Measurements from ENCODE around the gene TMEM121B. TPM values are rescaled to one million over a fixed set of nuclear protein-coding genes. Genes with fewer than 3 reads are reported as not detected.

Gene TMEM121B
- total RNA-seq, 4 donors from 2014 or later, result 0.17 to 0.29 (median 0.24) TPM

GRCh38 chr22:17083811-17084441 is 37.2 kb downstream of the TMEM121B start:
- Histone ChIP-seq H3K4me1 (peaks cover 6 to 10% of the 10 kb centered on the region in 2 donors), H3K9me3 (no peaks in the 10 kb centered on the region), H3K36me3 (no peaks in the 10 kb centered on the region), H3K4me3 (peak overlapping the region; percentile 72 to 90 (median 78)), H3K27me3 (peaks cover 10 to 23% (median 11%) of the 10 kb centered on the region in 3 donors), H3K27ac (peak overlapping the region; percentile 35 to 84 (median 76))
- DNase-seq, result no peak
- ATAC-seq, result no peak
- TF ChIP-seq, protein P1, sequence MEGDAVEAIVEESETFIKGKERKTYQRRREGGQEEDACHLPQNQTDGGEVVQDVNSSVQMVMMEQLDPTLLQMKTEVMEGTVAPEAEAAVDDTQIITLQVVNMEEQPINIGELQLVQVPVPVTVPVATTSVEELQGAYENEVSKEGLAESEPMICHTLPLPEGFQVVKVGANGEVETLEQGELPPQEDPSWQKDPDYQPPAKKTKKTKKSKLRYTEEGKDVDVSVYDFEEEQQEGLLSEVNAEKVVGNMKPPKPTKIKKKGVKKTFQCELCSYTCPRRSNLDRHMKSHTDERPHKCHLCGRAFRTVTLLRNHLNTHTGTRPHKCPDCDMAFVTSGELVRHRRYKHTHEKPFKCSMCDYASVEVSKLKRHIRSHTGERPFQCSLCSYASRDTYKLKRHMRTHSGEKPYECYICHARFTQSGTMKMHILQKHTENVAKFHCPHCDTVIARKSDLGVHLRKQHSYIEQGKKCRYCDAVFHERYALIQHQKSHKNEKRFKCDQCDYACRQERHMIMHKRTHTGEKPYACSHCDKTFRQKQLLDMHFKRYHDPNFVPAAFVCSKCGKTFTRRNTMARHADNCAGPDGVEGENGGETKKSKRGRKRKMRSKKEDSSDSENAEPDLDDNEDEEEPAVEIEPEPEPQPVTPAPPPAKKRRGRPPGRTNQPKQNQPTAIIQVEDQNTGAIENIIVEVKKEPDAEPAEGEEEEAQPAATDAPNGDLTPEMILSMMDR (IDR thresholded peaks at IDR 0.05 in 4 of 5, conservative IDR thresholded peaks at IDR 0.05 in 1 of 5), result no peak
- TF ChIP-seq POLR2A (IDR thresholded peaks at IDR 0.05), result no peak
- in situ Hi-C loops (cut with MboI; ENCODE audit: low sequenced_read_pairs in 4 of 4) (no loop called here), intact Hi-C loops (cut with DNase I; ENCODE audit: low total_unique reads) (no loop called here)

DNA sequence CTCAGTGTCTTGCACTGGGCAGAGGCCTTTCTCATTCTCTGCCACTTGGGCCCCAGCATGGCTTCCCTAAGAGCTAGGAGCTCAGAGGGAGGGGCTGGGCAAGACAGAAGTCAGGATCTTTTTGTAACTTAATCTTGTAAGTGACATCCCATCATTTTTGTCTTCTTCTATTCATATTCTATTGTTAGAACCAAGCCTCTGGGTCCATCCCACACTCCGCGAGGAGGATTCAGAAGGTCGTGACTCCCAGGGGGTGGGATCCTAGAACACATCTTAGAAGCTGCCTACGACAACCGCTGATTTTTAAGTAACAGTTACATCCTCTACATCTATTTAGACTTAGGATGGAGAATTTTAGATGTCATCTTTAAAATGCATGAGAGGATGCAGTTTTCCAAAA is 37.9 kb downstream of the TMEM121B start:
- intact Hi-C loops (cut with DNase I; ENCODE audit: low total_unique reads) (no loop called here), in situ Hi-C loops (cut with MboI; ENCODE audit: low sequenced_read_pairs in 4 of 4) (no loop called here)
- Histone ChIP-seq H3K36me3 (no peaks in the 10 kb centered on the region), H3K4me3 (no peak overlapping the region), H3K4me1 (peaks cover 6 to 10% of the 10 kb centered on the region in 2 donors), H3K9me3 (no peaks in the 10 kb centered on the region), H3K27me3 (peaks cover 10 to 23% (median 11%) of the 10 kb centered on the region in 3 donors), H3K27ac (no peak overlapping the region)
- DNase-seq (no peak), ATAC-seq (no peak)
- no peak for TF ChIP-seq POLR2A (IDR thresholded peaks at IDR 0.05)
- TF ChIP-seq, protein P1 (IDR thresholded peaks at IDR 0.05 in 4 of 5, conservative IDR thresholded peaks at IDR 0.05 in 1 of 5), result no peak

DNA sequence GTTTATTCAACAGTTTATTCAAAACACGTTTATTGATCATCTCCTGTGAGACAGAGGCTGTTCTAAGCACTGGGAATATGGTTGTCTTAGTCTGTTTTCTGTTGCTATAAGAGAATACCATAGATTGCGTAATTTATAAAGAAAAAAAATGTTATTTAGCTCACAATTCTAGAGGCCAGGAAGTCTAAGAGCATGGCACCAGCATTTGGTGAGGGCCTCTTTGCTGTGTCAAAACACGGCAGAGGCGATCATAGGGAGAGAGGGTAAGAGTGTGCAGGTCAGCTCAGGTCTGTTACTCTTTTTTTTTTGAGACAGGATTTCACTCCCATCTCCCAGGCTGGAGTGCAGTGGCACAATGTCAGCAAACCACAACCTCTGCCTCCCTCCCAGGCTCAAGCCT is 41.6 kb downstream of the TMEM121B start:
- Histone ChIP-seq H3K27ac (no peak overlapping the region), H3K4me3 (no peak overlapping the region), H3K4me1 (peaks cover 3 to 5% of the 10 kb centered on the region in 2 donors), H3K36me3 (no peaks in the 10 kb centered on the region), H3K9me3 (no peaks in the 10 kb centered on the region), H3K27me3 (peaks cover 0 to 5% (median 0%) of the 10 kb centered on the region in 3 donors)
- no peak for ATAC-seq
- intact Hi-C loops (cut with DNase I; ENCODE audit: low total_unique reads), result loop anchor here (10.0 kb wide), 4 partner anchors 125 to 705 kb away; partner anchors contain the start of genes BCL2L13 and CECR2
- no peak for DNase-seq
- in situ Hi-C loops (cut with MboI; ENCODE audit: low sequenced_read_pairs in 4 of 4), result loop anchor here in 3 of 4 donors (5.0 to 10.0 kb wide), 5 partner anchors 75 to 425 kb away; partner anchors contain the start of gene HDHD5 (in 1 of the 3)
- TF ChIP-seq, protein P1 (IDR thresholded peaks at IDR 0.05 in 4 of 5, conservative IDR thresholded peaks at IDR 0.05 in 1 of 5), result no peak
- TF ChIP-seq POLR2A (IDR thresholded peaks at IDR 0.05), result no peak

GRCh38 chr22:17077255-17077654 is 43.9 kb downstream of the TMEM121B start:
- DNase-seq, result no peak
- no peaks in the 10 kb centered on the region for H3K27me3 ChIP-seq
- peaks cover 0 to 3% of the 10 kb centered on the region in 2 donors for H3K4me1 ChIP-seq
- intact Hi-C loops (cut with DNase I; ENCODE audit: low total_unique reads) (loop anchor here (10.0 kb wide), 4 partner anchors 128 to 708 kb away; partner anchors contain the start of genes BCL2L13 and CECR2), in situ Hi-C loops (cut with MboI; ENCODE audit: low sequenced_read_pairs in 4 of 4) (loop anchor here in 3 of 4 donors (5.0 to 10.0 kb wide), 5 partner anchors 78 to 428 kb away; partner anchors contain the start of gene HDHD5 (in 1 of the 3))
- no peak overlapping the region for H3K4me3 ChIP-seq
- no peaks in the 10 kb centered on the region for H3K36me3 ChIP-seq
- H3K27ac ChIP-seq, result no peak overlapping the region
- no peaks in the 10 kb centered on the region for H3K9me3 ChIP-seq
- TF ChIP-seq, protein P1 (IDR thresholded peaks at IDR 0.05 in 4 of 5, conservative IDR thresholded peaks at IDR 0.05 in 1 of 5), result no peak
- TF ChIP-seq POLR2A (IDR thresholded peaks at IDR 0.05), result no peak
- ATAC-seq, result no peak
